Mammary epithelial cell (primary cell): ENCODE measurements around the gene FABP6.

Source experiments
- EZH2 ChIP-seq: IDR thresholded peaks from 2 replicates; pipeline ENCODE4 v1.6.1; 2012; ENCODE audit warnings: low read length, inconsistent platforms, borderline replicate concordance
- TF ChIP-seq, protein P1 (sequence below), 2 donors: IDR thresholded peaks in 1 of 2; conservative IDR thresholded peaks in 1 of 2; 2 replicates each; pipeline ENCODE4 v1.5.1; 2011 to 2012; ENCODE audit warnings: inconsistent platforms in 2 of 2, low read length in 2 of 2, mild to moderate bottlenecking in 2 of 2, control low read depth in 1 of 2, low read depth in 1 of 2; ENCODE audit not compliant: insufficient read depth in 1 of 2; ENCODE audit errors: extremely low read depth in 1 of 2

DNA sequence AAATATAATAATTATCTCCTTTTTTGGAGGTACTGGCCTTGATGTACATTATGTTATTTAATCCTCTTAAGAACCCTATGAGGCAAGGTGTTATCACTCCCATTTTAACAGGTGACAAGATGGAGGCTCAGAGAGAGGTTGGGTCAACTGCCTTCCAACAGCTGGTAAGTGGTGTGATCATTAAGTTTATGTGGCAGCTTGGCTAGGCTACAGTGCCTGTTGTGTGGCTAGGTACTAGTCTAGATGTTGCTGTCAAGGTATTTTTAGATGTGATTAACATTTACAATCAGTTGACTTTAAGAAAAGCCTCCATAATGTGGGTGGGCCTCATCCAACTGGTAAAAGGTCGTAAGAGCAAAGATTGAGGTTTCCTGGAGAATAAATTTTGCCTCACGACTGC, 21.5 kb downstream of the FABP6 start:
- TF ChIP-seq, protein P1, sequence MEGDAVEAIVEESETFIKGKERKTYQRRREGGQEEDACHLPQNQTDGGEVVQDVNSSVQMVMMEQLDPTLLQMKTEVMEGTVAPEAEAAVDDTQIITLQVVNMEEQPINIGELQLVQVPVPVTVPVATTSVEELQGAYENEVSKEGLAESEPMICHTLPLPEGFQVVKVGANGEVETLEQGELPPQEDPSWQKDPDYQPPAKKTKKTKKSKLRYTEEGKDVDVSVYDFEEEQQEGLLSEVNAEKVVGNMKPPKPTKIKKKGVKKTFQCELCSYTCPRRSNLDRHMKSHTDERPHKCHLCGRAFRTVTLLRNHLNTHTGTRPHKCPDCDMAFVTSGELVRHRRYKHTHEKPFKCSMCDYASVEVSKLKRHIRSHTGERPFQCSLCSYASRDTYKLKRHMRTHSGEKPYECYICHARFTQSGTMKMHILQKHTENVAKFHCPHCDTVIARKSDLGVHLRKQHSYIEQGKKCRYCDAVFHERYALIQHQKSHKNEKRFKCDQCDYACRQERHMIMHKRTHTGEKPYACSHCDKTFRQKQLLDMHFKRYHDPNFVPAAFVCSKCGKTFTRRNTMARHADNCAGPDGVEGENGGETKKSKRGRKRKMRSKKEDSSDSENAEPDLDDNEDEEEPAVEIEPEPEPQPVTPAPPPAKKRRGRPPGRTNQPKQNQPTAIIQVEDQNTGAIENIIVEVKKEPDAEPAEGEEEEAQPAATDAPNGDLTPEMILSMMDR (conservative IDR thresholded peaks at IDR 0.05 in 1 of 2, IDR thresholded peaks at IDR 0.05 in 1 of 2; ENCODE audit: extremely low read depth in 1 of 2, insufficient read depth in 1 of 2, low read depth in 1 of 2, low read length in 2 of 2), result no peak
- no peak for TF ChIP-seq EZH2
